Panc1 (cell line): ENCODE measurements around the gene LCORL. TPM values are rescaled to one million over a fixed set of nuclear protein-coding genes. Genes with fewer than 3 reads are reported as not detected.

Experiments used
- ATAC-seq: fragments of 200-7000 bp; cut with Tn5 transposase; 2 replicates; pipeline ENCODE4 v1.9.1; 2020; ENCODE audit warnings: mild to moderate bottlenecking, moderate library complexity
- BruUV-seq: library from RNA; stranded (reverse); fragments of 400-500 nt; replicated peaks from 2 replicates; lab custom pipeline; 2021; lab: Mats Ljungman, UMichigan
- CTCF ChIA-PET: fragments of 300-600 bp; sonication (Branson Sonifier 250); formaldehyde crosslinking; loops from one replicate; lab custom pipeline; 2022; ENCODE audit warnings: antibody characterized with exemption; lab: Charles Lee
- POLR2A ChIA-PET: fragments of 300-600 bp; sonication (Branson Sonifier 250); formaldehyde crosslinking; loops from one replicate; lab custom pipeline; 2022; ENCODE audit warnings: antibody characterized with exemption; lab: Charles Lee
- DNase-seq: peaks from one replicate; pipeline ENCODE4 v3.0.0-alpha.2; 2010; ENCODE audit warnings: low read depth, low spot score
- H3K27ac ChIP-seq: 2 replicates; pipeline ENCODE4 v1.5.1; 2011; ENCODE audit warnings: mild to moderate bottlenecking, low read length, inconsistent platforms
- H3K27me3 ChIP-seq: fragments of 200-500 bp; sonication (Bioruptor generic); 2 replicates; pipeline ENCODE4 v1.6.0; 2014; ENCODE audit warnings: low read length, inconsistent platforms; ENCODE audit not compliant: control insufficient read depth, insufficient read depth
- H3K36me3 ChIP-seq: fragments of 200-500 bp; sonication (Bioruptor generic); 2 replicates; pipeline ENCODE4 v1.5.1; 2014; ENCODE audit warnings: inconsistent platforms, mild to moderate bottlenecking, low read length, moderate library complexity; ENCODE audit not compliant: control insufficient read depth, insufficient read depth
- H3K4me1 ChIP-seq: 2 replicates; pipeline ENCODE4 v1.5.1; 2011; ENCODE audit warnings: inconsistent platforms, mild to moderate bottlenecking, low read length, moderate library complexity; ENCODE audit not compliant: control insufficient read depth, insufficient read depth
- H3K4me3 ChIP-seq, 2 experiments: 2 replicates each; pipeline ENCODE4 v1.5.1; 2011 to 2012; ENCODE audit warnings: low read depth in 2 of 2, low read length in 2 of 2, mild to moderate bottlenecking in 2 of 2, inconsistent platforms in 1 of 2, moderate library complexity in 1 of 2
- H3K9me3 ChIP-seq: fragments of 200-500 bp; sonication (Bioruptor generic); 2 replicates; pipeline ENCODE4 v1.5.1; 2014; ENCODE audit warnings: low read depth, mild to moderate bottlenecking, inconsistent platforms, low read length, moderate library complexity; ENCODE audit not compliant: control insufficient read depth, insufficient read depth
- POLR2AphosphoS5 ChIP-seq: IDR thresholded peaks from 2 replicates; pipeline ENCODE4 v1.6.1; 2012; ENCODE audit warnings: mild to moderate bottlenecking, low read depth, low read length, moderate library complexity
- SIN3A ChIP-seq: IDR thresholded peaks from 2 replicates; pipeline ENCODE4 v1.6.1; 2012; ENCODE audit warnings: low read depth, mild to moderate bottlenecking, low read length, moderate library complexity, borderline replicate concordance; ENCODE audit not compliant: insufficient read depth
- TCF7L2 ChIP-seq: IDR thresholded peaks from 2 replicates; pipeline ENCODE4 v1.6.1; 2011; ENCODE audit warnings: mild to moderate bottlenecking, low read depth, low read length, inconsistent platforms
- in situ Hi-C: cut with HindIII; loops from 2 replicates; pipeline ENCODE4 v1.10.0; 2016; ENCODE audit warnings: low sequenced_read_pairs, low pct_unique_long_range_greater_than_20kb
- intact Hi-C: fragments of 100-400 bp; cut with micrococcal nuclease; formaldehyde crosslinking; loops from one replicate; pipeline ENCODE4 v1.10.0; 2022; ENCODE audit not compliant: unreplicated experiment
- total RNA-seq: library from RNA; stranded (reverse); gene quantifications from one replicate; pipeline ENCODE4 v1.2.1, GENCODE V29; 2021; ENCODE audit not compliant: unreplicated experiment
- TF ChIP-seq, protein P1 (sequence below), 2 experiments: IDR thresholded peaks; 2 replicates each; pipeline ENCODE4 v1.6.1; 2011 to 2012; ENCODE audit warnings: low read depth in 2 of 2, control low read depth in 1 of 2, low read length in 1 of 2, mild to moderate bottlenecking in 1 of 2, moderate library complexity in 1 of 2; ENCODE audit not compliant: insufficient read depth in 1 of 2
- TF ChIP-seq, protein P2 (sequence below): fragments of 450-650 bp; IDR thresholded peaks from 2 replicates; pipeline ENCODE4 v1.5.1; 2017; ENCODE audit warnings: mild to moderate bottlenecking

Gene LCORL
- total RNA-seq, 1 experiment from 2014 or later, result 17.5 TPM

DNA sequence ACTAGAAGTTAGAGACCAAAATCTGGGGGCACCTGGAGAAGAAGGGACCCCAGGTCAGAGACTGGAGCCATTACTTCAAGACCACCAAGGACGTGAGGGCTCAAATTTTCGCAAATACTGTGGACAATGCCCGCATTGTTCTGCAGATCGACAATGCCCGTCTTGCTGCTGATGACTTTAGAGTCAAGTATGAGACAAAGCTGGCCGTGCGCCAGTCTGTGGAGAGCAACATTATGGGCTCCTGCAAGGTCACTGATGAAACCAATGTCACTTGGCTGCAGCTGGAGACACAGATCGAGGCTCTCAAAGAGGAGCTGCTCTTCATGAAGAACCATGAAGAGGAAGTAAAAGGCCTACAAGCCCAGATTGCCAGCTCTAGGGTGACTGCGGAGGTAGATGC lies 109.5 kb downstream of the LCORL start:
- intact Hi-C loops (no loop called here), in situ Hi-C loops (no loop called here)
- Histone ChIP-seq H3K9me3 (no peaks in the 10 kb centered on the region), H3K4me3 (no peak overlapping the region), H3K27ac (no peak overlapping the region), H3K4me1 (no peaks in the 10 kb centered on the region), H3K27me3 (no peaks in the 10 kb centered on the region), H3K36me3 (no peaks in the 10 kb centered on the region)
- BruUV-seq, result no TSS peak
- DNase-seq, result no peak
- POLR2A ChIA-PET, result no interaction called here
- no peak for TF ChIP-seq TCF7L2
- no peak for TF ChIP-seq POLR2AphosphoS5
- TF ChIP-seq, protein P1, sequence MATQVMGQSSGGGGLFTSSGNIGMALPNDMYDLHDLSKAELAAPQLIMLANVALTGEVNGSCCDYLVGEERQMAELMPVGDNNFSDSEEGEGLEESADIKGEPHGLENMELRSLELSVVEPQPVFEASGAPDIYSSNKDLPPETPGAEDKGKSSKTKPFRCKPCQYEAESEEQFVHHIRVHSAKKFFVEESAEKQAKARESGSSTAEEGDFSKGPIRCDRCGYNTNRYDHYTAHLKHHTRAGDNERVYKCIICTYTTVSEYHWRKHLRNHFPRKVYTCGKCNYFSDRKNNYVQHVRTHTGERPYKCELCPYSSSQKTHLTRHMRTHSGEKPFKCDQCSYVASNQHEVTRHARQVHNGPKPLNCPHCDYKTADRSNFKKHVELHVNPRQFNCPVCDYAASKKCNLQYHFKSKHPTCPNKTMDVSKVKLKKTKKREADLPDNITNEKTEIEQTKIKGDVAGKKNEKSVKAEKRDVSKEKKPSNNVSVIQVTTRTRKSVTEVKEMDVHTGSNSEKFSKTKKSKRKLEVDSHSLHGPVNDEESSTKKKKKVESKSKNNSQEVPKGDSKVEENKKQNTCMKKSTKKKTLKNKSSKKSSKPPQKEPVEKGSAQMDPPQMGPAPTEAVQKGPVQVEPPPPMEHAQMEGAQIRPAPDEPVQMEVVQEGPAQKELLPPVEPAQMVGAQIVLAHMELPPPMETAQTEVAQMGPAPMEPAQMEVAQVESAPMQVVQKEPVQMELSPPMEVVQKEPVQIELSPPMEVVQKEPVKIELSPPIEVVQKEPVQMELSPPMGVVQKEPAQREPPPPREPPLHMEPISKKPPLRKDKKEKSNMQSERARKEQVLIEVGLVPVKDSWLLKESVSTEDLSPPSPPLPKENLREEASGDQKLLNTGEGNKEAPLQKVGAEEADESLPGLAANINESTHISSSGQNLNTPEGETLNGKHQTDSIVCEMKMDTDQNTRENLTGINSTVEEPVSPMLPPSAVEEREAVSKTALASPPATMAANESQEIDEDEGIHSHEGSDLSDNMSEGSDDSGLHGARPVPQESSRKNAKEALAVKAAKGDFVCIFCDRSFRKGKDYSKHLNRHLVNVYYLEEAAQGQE (IDR thresholded peaks at IDR 0.05; ENCODE audit: insufficient read depth in 1 of 2, low read depth in 2 of 2, low read length in 1 of 2), result no peak
- TF ChIP-seq SIN3A, result no peak
- TF ChIP-seq, protein P2, sequence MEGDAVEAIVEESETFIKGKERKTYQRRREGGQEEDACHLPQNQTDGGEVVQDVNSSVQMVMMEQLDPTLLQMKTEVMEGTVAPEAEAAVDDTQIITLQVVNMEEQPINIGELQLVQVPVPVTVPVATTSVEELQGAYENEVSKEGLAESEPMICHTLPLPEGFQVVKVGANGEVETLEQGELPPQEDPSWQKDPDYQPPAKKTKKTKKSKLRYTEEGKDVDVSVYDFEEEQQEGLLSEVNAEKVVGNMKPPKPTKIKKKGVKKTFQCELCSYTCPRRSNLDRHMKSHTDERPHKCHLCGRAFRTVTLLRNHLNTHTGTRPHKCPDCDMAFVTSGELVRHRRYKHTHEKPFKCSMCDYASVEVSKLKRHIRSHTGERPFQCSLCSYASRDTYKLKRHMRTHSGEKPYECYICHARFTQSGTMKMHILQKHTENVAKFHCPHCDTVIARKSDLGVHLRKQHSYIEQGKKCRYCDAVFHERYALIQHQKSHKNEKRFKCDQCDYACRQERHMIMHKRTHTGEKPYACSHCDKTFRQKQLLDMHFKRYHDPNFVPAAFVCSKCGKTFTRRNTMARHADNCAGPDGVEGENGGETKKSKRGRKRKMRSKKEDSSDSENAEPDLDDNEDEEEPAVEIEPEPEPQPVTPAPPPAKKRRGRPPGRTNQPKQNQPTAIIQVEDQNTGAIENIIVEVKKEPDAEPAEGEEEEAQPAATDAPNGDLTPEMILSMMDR, result no peak
- CTCF ChIA-PET, result no interaction called here
- ATAC-seq, result no peak

DNA sequence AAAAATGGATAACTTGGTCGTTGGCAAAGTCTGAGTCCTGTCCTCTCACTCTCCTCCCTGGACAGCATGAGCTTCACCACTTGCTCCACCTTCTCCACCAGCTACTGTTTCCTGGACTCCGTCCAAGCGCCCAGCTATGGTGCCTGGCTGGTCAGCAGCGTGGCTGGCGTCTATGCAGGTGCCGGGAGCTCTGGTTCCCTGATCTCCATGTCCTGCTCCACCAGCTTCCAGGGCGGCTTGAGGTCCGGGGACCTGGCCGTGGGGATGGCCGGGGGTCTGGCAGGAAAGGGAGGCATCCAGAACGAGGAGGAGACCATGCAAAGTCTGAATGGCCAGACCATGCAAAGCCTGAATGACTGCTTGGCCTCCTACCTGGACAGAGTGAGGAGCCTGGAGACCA lies 109.9 kb downstream of the LCORL start:
- DNase-seq, result no peak
- in situ Hi-C loops, result no loop called here
- BruUV-seq, result no TSS peak
- no peaks in the 10 kb centered on the region for H3K36me3 ChIP-seq
- no peaks in the 10 kb centered on the region for H3K4me1 ChIP-seq
- ATAC-seq, result no peak
- intact Hi-C loops, result no loop called here
- H3K9me3 ChIP-seq, result no peaks in the 10 kb centered on the region
- POLR2A ChIA-PET, result no interaction called here
- CTCF ChIA-PET, result no interaction called here
- TF ChIP-seq TCF7L2, result no peak
- TF ChIP-seq SIN3A, result no peak
- TF ChIP-seq, protein P1 (IDR thresholded peaks at IDR 0.05; ENCODE audit: insufficient read depth in 1 of 2, low read depth in 2 of 2, low read length in 1 of 2), result no peak
- TF ChIP-seq, protein P2, result no peak
- TF ChIP-seq POLR2AphosphoS5, result no peak
- no peak overlapping the region for H3K4me3 ChIP-seq
- no peaks in the 10 kb centered on the region for H3K27me3 ChIP-seq
- no peak overlapping the region for H3K27ac ChIP-seq
